NCI-H510A (cell line): ENCODE results near the gene CDCA3.

Experiments used
- DNase-seq: peaks from one replicate; lab custom pipeline; 2025; lab: John Stamatoyannopoulos, UW

CDCA3 gene

GRCh38 chr12:6832125-6832524, 19.0 kb downstream of the CDCA3 start:
- no peak for DNase-seq

- DNase-seq: no peak
These were observed 19.6 kb downstream of the CDCA3 start for GRCh38 chr12:6831450-6831995.

- no peak for DNase-seq
These were observed 20.1 kb downstream of the CDCA3 start for GRCh38 chr12:6830999-6831398.

- DNase-seq: no peak
These were observed 20.7 kb downstream of the CDCA3 start for GRCh38 chr12:6830286-6830890.

DNA sequence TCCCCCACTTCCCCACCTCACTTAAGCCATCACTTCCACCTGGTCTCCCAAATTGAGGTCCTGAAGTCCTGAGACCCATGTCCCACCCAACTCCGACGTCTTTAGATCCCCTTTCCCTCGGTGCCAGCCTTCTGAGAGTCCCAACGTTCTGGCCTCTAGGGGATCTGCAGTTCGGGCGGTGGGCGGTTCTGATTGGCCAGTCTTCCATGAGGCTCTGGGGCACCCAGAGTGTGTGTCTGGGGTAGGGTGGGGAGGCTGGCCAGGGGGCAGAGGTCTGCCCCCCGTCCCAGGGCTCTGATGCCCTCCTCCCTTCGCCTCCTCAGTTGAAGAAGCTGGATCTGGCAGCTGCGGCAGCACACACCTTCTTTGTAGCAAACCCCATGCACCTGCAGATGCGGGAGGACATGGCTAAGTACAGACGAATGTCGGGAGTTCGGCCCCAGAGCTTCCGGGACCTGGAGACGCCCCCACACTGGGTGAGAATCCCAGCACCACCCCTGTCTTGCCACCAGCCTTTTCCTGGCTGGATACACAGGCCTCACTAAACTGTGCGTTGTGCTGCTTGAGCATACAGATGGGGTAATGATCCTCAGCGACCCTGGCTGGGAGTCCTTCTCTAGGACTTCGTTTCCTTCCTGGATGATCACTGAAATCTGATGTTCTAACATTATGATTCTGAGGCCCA, 21.4 kb downstream of the CDCA3 start:
- DNase-seq: no peak

- DNase-seq: no peak
These were observed 22.1 kb downstream of the CDCA3 start for GRCh38 chr12:6828781-6829535.

DNA sequence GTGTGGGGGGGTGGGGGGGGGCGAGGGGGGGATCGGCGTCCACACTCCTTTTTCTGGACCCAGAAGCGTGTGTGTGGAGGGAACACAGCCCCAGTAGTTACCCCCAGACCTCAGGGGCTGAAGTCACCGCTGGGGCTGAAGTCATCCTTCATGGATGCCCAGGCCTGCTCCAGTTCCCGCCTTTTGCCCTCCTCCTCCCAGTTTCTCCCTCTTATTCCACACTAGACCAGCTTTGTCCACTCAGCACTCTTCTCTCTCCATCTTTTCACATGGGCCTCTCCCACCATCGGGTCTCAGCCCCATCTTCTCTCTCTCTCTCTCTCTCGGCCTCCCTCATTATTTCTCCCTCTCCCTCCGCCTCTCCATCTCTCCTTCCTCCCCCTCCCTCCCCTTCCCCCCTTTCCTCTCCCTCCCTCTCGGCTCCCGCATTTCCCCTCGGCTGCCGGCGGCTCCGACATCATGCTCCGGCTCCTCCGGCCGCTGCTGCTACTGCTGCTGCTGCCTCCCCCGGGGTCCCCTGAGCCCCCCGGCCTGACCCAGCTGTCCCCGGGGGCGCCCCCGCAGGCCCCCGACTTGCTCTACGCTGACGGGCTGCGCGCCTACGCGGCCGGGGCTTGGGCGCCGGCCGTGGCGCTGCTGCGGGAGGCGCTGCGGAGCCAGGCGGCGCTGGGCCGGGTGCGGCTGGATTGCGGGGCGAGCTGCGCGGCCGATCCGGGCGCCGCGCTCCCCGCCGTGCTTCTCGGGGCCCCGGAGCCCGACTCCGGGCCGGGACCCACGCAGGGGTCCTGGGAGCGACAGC, 22.9 kb downstream of the CDCA3 start, which contains the start of gene P3H3:
Gene P3H3, plus strand, starts transcription at position 426 of the 799 bp plus-strand sequence. Its CDS starts 34 bp downstream, at position 460.
- DNase-seq: no peak

GRCh38 chr12:6827437-6827911, 23.6 kb downstream of the CDCA3 start:
- no peak for DNase-seq

DNA sequence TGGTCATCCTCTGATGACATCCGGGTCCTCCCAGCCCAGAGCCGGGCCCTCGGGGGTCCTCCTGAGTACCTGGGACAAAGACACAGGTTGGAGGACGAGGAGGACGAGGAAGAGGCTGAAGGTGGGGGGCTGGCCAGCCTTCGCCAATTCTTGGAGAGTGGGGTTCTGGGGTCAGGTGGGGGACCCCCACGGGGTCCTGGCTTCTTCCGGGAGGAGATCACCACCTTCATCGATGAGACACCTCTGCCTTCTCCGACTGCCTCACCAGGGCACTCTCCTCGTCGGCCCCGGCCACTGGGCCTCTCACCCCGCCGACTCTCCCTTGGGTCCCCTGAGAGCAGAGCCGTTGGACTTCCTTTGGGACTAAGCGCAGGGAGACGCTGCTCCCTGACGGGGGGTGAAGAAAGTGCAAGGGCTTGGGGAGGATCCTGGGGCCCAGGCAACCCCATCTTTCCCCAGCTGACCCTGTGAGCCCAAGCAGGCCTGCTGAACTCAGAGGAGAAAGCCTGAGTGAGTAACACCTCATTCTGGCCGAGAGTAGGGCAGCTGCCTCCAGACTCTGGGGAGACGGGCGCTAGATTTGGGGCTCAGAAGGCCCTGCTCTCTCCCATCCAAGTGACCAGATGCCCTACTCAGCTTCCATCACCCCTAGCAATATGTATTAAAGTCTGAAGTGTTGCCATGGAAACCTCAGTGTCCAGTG, 24.2 kb downstream of the CDCA3 start:
- no peak for DNase-seq

DNA sequence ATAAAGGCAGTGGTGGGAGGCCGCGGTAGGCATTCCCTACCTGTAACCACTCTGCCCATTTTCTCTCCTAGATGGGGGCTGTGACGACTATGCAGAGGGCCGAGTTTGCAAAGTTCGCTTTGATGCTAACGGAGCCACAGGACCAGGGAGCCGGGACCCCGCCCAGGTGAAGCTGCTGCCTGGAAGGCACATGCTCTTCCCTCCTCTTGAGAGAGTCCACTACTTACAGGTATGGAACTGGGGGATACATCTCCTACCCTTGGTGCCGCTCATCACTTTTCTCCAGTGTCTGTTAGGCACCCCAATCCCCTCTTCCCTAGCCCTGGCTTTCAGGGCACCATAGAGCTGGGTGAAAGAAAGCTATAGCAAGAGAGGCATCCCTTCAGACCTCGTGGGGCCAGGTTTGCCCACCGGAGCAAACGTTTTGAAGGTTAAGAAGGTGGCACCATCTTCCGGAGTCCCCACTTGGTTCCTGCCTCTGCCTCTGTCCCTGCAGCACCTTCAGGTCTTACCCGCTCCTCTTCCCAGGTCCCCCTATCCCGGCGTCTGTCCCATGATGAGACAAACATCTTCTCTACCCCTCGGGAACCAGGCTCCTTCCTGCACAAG, 24.9 kb downstream of the CDCA3 start:
- no peak for DNase-seq

GRCh38 chr12:6825398-6826124, 25.5 kb downstream of the CDCA3 start:
- no peak for DNase-seq

GRCh38 chr12:6824901-6825381, 26.1 kb downstream of the CDCA3 start:
- no peak for DNase-seq

DNA sequence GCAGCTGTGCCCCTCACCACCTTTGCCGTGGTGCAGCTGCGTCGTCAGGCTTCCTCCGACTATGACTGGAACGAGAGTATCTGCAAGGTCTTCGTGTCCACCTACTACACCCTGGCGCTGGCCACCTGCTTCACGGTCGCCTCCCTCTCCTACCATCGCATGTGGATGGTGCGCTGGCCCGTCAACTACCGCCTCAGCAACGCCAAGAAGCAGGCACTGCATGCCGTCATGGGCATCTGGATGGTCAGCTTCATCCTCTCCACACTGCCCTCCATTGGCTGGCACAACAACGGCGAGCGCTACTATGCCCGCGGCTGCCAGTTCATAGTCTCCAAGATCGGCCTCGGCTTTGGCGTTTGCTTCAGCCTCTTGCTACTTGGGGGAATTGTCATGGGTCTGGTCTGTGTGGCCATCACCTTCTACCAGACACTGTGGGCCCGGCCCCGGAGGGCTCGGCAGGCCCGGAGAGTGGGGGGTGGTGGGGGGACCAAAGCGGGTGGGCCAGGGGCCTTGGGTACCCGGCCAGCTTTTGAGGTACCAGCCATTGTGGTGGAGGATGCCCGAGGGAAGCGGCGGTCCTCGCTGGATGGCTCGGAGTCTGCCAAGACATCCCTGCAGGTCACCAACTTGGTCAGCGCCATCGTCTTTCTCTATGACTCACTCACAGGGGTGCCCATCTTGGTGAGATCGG, 26.9 kb downstream of the CDCA3 start:
- no peak for DNase-seq

DNA sequence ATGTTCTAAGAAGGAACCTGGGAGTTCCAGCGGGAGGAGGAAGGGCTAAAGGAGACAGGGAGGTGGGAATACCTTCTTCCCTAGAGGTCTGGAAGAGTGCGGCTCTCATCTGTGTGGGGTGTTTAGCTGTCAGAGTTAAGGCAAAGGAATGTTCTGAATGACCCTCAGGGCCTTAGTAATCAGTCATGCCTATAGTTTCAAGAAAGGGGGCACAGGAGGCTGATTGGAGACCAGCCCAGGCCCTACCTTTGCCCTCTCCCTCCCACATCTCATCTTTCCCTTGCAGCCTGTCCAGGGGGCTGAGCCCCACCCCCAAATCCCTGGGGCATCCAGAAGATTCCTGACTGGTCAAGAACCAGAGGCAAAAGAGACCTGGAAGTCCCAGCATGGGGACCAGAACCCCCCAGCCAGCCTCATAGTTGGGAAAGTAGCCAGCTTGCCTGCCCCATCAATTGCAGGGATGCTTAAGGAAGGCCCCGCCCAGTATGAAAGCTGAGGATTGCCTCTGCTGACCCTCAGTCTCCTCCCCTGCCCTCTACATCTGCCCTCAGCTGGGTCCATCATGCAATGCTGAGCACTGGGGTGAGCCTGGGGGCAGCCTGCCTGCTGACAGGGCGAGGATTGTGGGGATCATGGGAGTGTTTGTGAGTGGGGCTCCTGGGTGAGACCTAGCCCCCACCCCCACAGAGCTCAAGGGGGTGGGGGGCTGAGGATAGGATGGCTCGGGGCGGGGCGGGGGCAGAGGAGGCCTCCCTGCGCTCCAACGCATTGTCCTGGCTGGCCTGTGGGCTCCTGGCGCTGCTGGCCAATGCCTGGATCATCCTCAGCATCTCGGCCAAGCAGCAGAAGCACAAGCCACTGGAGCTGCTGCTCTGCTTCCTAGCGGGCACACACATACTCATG, 27.7 kb downstream of the CDCA3 start:
- no peak for DNase-seq

DNA sequence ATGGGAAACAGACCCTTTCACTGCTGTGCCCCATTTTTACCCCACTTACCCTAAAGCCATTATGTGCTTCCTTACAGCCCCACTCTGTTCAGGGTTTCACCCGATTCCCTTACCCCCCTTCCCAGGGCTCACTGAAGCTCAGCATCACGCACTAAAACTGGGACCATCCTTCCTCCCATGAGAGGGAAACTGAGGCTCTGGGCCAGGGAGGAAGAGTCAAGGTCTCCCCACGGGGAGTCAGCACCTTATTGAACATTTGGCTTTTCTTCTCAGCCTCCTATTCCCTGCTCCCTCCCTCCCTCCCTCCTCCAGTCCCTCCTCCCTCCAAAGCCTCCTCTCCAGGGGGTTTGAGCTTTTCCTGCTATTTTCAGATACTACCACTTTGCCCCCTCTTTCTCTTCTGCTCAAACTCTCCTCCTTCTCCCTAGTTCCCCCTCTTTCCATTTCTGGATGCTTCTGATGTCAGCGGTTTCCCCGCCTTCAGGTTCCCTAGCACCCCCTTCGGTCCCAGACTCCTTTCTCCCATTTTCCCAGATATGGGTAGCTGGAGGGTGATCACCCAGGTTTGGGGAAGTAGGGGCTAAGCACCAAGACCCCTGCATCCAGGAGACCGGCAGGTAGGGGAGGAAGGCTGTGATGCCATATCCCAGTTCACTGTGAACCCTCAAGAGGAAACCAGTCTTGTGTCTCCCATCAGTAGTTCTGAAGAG, 28.5 kb downstream of the CDCA3 start:
- no peak for DNase-seq

DNA sequence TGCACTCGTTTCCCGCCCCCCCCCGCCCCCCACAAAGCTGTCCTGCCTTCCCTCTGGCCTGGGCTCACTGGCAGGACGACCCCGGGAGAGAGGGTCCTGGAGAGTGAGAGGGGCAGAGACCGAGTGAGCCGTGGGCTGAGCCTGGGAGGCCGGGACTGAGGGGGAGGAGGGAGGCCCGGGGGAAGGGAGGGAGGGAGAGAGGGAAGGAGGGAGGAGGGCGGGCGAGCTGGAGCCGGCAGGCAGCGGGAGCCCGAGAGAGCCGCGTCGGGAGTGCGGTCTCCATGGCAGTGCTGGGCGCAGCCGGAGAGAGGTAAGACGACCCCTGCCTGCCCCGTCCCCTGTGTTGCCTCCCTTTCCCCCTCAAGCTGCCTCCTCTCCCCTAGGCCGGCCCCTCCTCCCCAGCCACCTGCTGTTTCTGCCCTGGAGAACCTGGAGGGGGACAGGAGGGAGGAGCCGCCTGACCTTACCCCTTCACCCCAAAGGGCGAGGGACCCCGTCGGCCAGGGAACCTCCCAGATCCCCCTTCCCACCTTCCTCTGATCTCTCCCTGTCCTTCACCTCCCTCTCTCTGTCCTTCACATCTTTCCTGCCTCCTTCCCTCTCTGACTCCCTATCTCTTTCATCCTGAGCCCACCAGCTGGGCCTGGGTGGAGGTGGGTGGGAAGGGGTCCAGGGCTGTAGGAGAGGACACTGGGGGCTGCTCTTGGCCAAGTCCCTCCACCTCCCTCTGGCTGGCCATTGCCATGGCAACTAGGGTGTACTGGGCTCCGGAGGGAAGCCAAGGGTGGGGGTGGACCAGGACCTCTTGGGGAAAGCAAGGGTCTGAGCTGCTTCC, 29.3 kb downstream of the CDCA3 start, which contains the start of gene GPR162:
Gene GPR162, plus strand, starts transcription at position 231 of the 835 bp plus-strand sequence. CDS start 2,078 bp downstream, outside the sequence.
- DNase-seq: no peak
